ENCODE measurements around the gene ATP8A2.

DNA sequence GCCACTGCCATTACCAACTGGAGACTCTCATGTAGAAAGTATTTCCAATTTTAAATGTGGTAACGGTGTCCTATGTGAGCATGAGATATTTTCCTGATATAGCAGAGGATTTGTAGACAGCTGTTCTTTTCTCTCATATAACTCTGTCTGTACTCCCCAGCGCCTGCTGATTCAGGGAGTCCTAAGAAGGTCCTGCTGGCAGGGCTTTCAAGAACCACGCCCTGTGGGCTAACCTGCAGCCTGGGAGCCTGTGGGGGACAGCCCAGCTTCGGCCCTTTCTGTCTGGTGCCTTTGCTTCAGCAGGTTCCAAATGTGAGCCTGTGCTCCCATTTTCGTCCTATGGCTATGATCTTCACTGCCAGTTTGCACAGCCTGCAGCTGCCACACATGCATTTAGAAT lies 316.8 kb downstream of the ATP8A2 start:
- TF ChIP-seq POLR2A (IDR thresholded peaks at IDR 0.05; ENCODE audit: low read depth): no peak
- TF ChIP-seq, protein P1, sequence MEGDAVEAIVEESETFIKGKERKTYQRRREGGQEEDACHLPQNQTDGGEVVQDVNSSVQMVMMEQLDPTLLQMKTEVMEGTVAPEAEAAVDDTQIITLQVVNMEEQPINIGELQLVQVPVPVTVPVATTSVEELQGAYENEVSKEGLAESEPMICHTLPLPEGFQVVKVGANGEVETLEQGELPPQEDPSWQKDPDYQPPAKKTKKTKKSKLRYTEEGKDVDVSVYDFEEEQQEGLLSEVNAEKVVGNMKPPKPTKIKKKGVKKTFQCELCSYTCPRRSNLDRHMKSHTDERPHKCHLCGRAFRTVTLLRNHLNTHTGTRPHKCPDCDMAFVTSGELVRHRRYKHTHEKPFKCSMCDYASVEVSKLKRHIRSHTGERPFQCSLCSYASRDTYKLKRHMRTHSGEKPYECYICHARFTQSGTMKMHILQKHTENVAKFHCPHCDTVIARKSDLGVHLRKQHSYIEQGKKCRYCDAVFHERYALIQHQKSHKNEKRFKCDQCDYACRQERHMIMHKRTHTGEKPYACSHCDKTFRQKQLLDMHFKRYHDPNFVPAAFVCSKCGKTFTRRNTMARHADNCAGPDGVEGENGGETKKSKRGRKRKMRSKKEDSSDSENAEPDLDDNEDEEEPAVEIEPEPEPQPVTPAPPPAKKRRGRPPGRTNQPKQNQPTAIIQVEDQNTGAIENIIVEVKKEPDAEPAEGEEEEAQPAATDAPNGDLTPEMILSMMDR (IDR thresholded peaks at IDR 0.05): no peak
- no peak for TF ChIP-seq POLR2AphosphoS5 (IDR thresholded peaks at IDR 0.05)
- TF ChIP-seq EP300 (IDR thresholded peaks at IDR 0.05): no peak
